GM10248 (cell line): Measurements from ENCODE around the gene DTL.

Source experiments
- CTCF ChIA-PET: fragments of 300-600 bp; sonication (Branson Sonifier 250); formaldehyde crosslinking; extraction: SDS; loops from one replicate; lab custom pipeline; 2021; ENCODE audit warnings: antibody characterized with exemption; lab: Yijun Ruan, JAX
- POLR2A ChIA-PET: fragments of 350-650 bp; sonication (Branson Sonifier 250); formaldehyde crosslinking; extraction: SDS; loops from one replicate; lab custom pipeline; 2020; ENCODE audit warnings: antibody characterized with exemption; lab: Yijun Ruan, JAX
- DNase-seq: peaks from one replicate; pipeline ENCODE4 v3.0.0; 2012; ENCODE audit errors: extremely low spot score
- TF ChIP-seq, protein P1 (sequence below): IDR thresholded peaks from 2 replicates; pipeline ENCODE4 v1.5.1; 2012; ENCODE audit warnings: mild to moderate bottlenecking, low read depth; ENCODE audit errors: extremely low read depth, missing control alignments, control extremely low read depth

The DTL gene

DNA sequence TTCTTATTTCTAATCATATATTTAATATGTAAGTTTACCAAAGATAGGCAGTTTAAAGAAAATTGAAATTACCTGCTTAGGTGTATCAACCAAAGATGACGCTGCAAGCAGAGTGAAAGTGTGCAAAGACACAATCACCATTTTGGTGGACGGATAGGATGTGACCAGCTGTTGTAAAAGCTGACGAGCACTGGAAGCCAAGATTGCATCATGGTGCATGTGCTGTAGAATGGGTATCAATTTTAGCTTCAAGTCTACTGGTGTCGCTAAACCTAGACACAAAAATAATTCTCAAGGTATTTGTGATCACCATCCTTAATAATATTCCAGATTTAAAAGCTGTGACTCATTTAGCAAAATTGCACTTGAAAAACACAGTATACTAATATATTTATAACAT is 28.4 kb upstream of the DTL start:
- POLR2A ChIA-PET, result no interaction called here

DNA sequence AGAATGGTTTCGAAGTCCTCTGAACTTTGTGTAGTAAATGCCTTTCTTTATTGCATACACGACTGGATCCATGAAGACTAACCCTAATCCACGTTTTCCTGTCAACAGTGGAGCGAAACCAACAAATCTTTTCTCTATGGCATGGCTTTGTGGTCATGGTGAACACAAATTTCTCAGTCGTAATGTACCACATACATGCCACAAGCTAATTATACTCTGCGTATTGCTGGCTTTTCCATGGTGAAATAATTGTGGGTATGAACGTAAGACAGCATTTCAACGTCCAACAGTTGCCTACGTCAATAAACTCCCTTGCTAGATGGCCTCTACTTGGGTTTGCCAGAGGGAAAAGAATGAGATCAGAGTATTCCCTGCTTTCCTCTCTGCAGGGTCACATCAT is 27.7 kb upstream of the DTL start:
- TF ChIP-seq, protein P1, sequence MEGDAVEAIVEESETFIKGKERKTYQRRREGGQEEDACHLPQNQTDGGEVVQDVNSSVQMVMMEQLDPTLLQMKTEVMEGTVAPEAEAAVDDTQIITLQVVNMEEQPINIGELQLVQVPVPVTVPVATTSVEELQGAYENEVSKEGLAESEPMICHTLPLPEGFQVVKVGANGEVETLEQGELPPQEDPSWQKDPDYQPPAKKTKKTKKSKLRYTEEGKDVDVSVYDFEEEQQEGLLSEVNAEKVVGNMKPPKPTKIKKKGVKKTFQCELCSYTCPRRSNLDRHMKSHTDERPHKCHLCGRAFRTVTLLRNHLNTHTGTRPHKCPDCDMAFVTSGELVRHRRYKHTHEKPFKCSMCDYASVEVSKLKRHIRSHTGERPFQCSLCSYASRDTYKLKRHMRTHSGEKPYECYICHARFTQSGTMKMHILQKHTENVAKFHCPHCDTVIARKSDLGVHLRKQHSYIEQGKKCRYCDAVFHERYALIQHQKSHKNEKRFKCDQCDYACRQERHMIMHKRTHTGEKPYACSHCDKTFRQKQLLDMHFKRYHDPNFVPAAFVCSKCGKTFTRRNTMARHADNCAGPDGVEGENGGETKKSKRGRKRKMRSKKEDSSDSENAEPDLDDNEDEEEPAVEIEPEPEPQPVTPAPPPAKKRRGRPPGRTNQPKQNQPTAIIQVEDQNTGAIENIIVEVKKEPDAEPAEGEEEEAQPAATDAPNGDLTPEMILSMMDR, result no peak
- ChIA-PET POLR2A (no interaction called here), CTCF (interaction anchor here (1.0 to 6.9 kb wide), 2 partner anchors 26 to 449 kb away, joined by 3 to 61 read pairs; partner anchors contain the start of genes DTL and INTS7)
- no peak for DNase-seq

More for the DNA sequence above, 28.4 kb upstream of the DTL start:
- TF ChIP-seq, protein P1, result no peak
- CTCF ChIA-PET, result interaction anchor here (1.1 to 6.9 kb wide), 2 partner anchors 10 to 27 kb away, joined by 3 to 61 read pairs; partner anchors contain the start of genes DTL and INTS7
- no peak for DNase-seq

DNA sequence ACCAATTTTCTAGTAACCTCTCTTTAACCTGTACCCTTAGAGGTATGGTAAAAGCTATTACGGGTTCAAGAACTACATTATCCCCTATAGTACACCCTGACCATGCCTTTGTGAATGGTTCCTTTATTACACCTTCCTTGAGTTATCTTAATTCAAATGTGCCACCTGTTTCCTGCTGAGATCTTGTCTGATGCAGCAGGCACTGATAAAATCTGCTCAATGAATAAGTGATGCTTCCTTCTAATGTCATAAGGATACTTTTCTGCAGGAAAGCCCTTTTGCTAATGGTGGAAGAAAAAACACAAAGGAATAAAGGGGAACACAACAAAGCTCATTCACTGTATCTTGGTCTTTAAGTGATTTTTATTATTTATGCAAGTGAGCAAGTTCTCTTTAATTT is 26.0 kb upstream of the DTL start:
- CTCF ChIA-PET, result interaction anchor here (0.8 to 6.9 kb wide), 14 partner anchors 12 to 446 kb away, joined by 3 to 61 read pairs (median 4); partner anchors contain the start of genes DTL and INTS7
- TF ChIP-seq, protein P1, result no peak
- DNase-seq, result no peak
- POLR2A ChIA-PET, result no interaction called here

DNA sequence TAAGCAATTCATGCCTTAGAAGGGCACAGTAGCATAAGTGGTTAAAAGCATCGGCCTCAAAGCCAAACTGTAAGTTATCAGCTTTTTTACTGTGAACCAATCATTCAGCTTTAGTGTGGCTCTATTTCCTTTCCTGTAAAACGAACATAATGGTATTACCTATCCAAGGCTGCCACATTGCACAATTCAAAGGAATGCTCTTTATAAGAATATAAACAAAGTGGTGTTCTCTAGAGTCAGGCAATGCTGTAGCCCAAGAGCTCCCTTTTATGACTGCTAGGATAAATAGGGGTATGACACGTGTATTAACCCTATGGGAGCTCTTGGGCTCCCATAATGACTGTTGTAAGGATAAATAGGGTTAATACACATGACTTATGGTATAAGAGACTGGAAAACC is 25.5 kb upstream of the DTL start:
- ChIA-PET CTCF (interaction anchor here (0.8 to 6.9 kb wide), 14 partner anchors 12 to 446 kb away, joined by 3 to 61 read pairs (median 4); partner anchors contain the start of genes DTL and INTS7), POLR2A (no interaction called here)
- TF ChIP-seq, protein P1, result no peak
- DNase-seq, result no peak

DNA sequence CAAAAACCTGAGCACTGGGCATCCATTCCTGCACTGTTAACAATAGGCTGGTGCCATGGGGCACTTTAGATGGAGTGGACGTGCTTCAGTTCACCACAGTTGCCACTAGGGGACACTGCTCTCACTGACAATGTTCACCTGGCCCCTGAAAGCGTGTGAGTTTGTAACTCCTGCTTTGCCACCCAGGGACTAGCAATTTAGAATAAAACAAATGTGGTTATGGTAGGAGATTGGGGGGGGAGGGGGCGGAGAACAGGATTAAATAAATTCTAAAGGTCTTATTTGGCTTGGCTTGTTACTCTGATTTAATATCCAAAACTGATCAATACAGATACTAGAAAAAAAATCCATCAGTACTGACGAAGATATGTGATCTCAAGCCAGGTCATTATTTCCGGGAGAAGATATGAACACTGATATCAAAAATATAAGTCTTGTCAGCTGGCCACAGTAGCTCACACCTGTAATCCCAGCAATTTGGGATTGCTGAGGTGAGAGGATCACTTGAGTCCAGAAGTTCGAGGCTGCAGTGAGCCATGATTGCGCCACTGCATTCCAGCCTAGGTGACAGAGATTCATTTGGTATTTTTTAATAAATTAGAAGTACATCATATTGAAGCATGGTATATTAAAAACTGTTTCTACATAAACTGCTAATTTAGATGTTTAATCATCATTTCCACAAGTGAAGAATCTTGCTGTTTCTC is 23.4 kb upstream of the DTL start:
- ChIA-PET CTCF (interaction anchor here (0.8 to 4.2 kb wide), 17 partner anchors 8 to 444 kb away, joined by 3 to 40 read pairs (median 5); partner anchors contain the start of genes DTL and INTS7), POLR2A (no interaction called here)
- peak; percentile 70 for DNase-seq
- TF ChIP-seq, protein P1, result peak; percentile 92

DNA sequence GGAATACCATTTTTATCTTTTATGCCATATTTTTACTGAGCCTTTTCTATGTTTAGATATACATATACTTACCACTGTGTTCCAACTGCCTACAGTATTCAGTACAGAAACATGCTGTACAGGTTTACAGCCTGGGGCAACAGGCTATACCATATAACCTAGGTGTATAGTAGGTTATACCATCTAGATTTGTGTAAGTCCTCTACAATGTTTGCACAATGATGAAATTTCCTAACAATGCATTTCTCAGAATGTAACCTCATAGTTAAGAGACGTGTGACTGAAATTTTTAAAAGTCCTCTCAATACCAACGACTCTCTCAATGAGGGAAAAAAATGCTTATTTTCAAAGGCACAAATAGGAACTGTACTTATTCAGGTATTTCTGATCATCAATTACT is 21.9 kb upstream of the DTL start:
- TF ChIP-seq, protein P1, result no peak
- no peak for DNase-seq
- POLR2A ChIA-PET, result no interaction called here
- CTCF ChIA-PET, result interaction anchor here (0.7 to 4.2 kb wide), 16 partner anchors 7 to 443 kb away, joined by 3 to 40 read pairs (median 4); partner anchors contain the start of genes DTL and INTS7
